ENCODE measurements around the gene MAPK8. TPM values are rescaled to one million over a fixed set of nuclear protein-coding genes. Genes with fewer than 3 reads are reported as not detected.

The MAPK8 gene
- total and polyA plus RNA-seq, 2 of the 4 experiments (the other 2 are of a cell fraction), result 41.5 to 54.7 TPM

DNA sequence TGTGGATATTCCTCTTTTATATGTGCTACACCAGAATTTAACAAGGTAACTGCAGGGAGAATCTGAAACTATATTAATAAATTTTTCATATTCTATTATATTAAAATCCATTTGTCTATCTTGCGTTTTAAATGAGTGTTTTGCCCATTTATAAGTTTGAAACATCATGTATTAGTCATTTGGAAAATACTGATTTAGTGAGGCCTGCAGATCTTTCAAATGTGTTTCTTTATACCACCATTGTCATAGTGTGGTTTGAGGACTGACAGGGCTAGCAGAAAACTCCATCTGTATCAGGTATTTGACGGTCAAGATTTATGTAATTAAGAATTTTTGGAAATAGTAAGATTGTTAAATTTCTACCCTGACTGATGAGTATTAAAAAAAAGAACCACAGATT is 29.3 kb downstream of the MAPK8 start:
- no peak overlapping the region for H3K23ac ChIP-seq (ENCODE audit: low read depth, low read length)
- H4K91ac ChIP-seq (ENCODE audit: insufficient read depth, low read depth, low read length), result no peak overlapping the region
- no peak overlapping the region for H2BK120ac ChIP-seq (ENCODE audit: low read depth, low read length)
- no peaks in the 10 kb centered on the region for H3K4me1 ChIP-seq (ENCODE audit: control insufficient read depth, insufficient read depth, low read length)
- no peak overlapping the region for H2AFZ ChIP-seq (replicated peaks; ENCODE audit: low read length, poor library complexity)
- no peak overlapping the region for H4K8ac ChIP-seq (ENCODE audit: low read depth in 2 of 2, low read length in 2 of 2)
- H4K20me1 ChIP-seq (ENCODE audit: insufficient read depth, low read length), result peaks cover 35% of the 10 kb centered on the region
- no peak overlapping the region for H2AK9ac ChIP-seq (replicated peaks; ENCODE audit: low read depth, low read length, poor library complexity)
- no peak overlapping the region for H2BK15ac ChIP-seq (ENCODE audit: low read depth, low read length)
- peaks cover 10% of the 10 kb centered on the region for H3K36me3 ChIP-seq (ENCODE audit: control insufficient read depth, insufficient read depth, low read length)
- no TSS peak for BruUV-seq (replicated peaks)
- no peak overlapping the region for H3K4ac ChIP-seq (ENCODE audit: low read depth, low read length)
- no peak overlapping the region for H3K14ac ChIP-seq (replicated peaks; ENCODE audit: low read depth, low read length)
- H4K5ac ChIP-seq (ENCODE audit: low read depth, low read length), result no peak overlapping the region
- H3K27me3 ChIP-seq (ENCODE audit: control insufficient read depth, insufficient read depth, low read length), result no peaks in the 10 kb centered on the region
- H2BK20ac ChIP-seq (ENCODE audit: low read depth, low read length), result no peak overlapping the region
- no peak for DNase-seq
- no peak for ATAC-seq (ENCODE audit: low read depth)
- no peak overlapping the region for H2AK5ac ChIP-seq (ENCODE audit: low read depth, low read length)
- H3K18ac ChIP-seq (ENCODE audit: low read depth, low read length), result no peak overlapping the region
- TF ChIP-seq, protein P1, sequence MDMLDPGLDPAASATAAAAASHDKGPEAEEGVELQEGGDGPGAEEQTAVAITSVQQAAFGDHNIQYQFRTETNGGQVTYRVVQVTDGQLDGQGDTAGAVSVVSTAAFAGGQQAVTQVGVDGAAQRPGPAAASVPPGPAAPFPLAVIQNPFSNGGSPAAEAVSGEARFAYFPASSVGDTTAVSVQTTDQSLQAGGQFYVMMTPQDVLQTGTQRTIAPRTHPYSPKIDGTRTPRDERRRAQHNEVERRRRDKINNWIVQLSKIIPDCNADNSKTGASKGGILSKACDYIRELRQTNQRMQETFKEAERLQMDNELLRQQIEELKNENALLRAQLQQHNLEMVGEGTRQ (IDR thresholded peaks at IDR 0.05; ENCODE audit: low read depth, low read length), result no peak
- no peak overlapping the region for H2BK5ac ChIP-seq (ENCODE audit: low read depth, low read length, poor library complexity, severe bottlenecking)
- intact Hi-C loops (cut with micrococcal nuclease) (no loop called here), in situ Hi-C loops (cut with MboI; ENCODE audit: low sequenced_read_pairs) (no loop called here), dilution Hi-C loops (cut with HindIII; ENCODE audit: low sequenced_read_pairs, unreplicated experiment) (no loop called here)
- H3K9me1 ChIP-seq (ENCODE audit: insufficient read depth, low read length), result peaks cover 5% of the 10 kb centered on the region
- no peak overlapping the region for H3K4me3 ChIP-seq (ENCODE audit: insufficient read depth, low read depth, low read length)
- no peak overlapping the region for H3K27ac ChIP-seq (ENCODE audit: insufficient read depth, low read length)
- ChIA-PET POLR2A (ENCODE audit: unreplicated experiment) (no interaction called here), CTCF (no interaction called here)
- H3K4me2 ChIP-seq (ENCODE audit: low read depth, low read length), result no peak overlapping the region
- peaks cover 46 to 53% of the 10 kb centered on the region in 2 experiments for H3K79me1 ChIP-seq (ENCODE audit: low read depth in 1 of 2, low read length in 2 of 2)
- no peak overlapping the region for H3K56ac ChIP-seq (ENCODE audit: extremely low read depth, insufficient read depth, low read length)
- H3K9me3 ChIP-seq (ENCODE audit: control insufficient read depth, insufficient read depth, low read length), result peaks cover 5% of the 10 kb centered on the region
- WGBS, 2 experiments (ENCODE audit: extremely low coverage in 2 of 2, insufficient read length in 1 of 2), result no CpG with 5 or more reads among the region's 2 CpGs
- H3K9ac ChIP-seq (ENCODE audit: low read depth, low read length), result no peak overlapping the region

Measured in IMR-90 (cell line).